K562 (cell line): ENCODE data around the gene MERTK. TPM values are rescaled to one million over a fixed set of nuclear protein-coding genes. Genes with fewer than 3 reads are reported as not detected.
A peak's percentile ranks its signal among the peaks of the same experiment; 100 is the strongest.

Experiments used
- E2F5 ChIP-seq: sonication (generic); formaldehyde crosslinking; IDR thresholded peaks from 2 replicates; pipeline ENCODE4 v1.8.0; 2022; ENCODE audit warnings: mild to moderate bottlenecking, missing genetic modification reagents
- FOXK2 ChIP-seq, 2 experiments: fragments of 450-650 bp; IDR thresholded peaks in 1 of 2; conservative IDR thresholded peaks in 1 of 2; 2 replicates each; pipeline ENCODE4 v1.6.1; 2016; ENCODE audit warnings: low read depth in 2 of 2, mild to moderate bottlenecking in 1 of 2
- ILF3 ChIP-seq: fragments of 450-650 bp; IDR thresholded peaks from 2 replicates; pipeline ENCODE4 v1.6.1; 2018; ENCODE audit warnings: antibody characterized with exemption, mild to moderate bottlenecking, moderate library complexity, borderline replicate concordance
- PTRF ChIP-seq: fragments of 450-650 bp; IDR thresholded peaks from 2 replicates; pipeline ENCODE4 v1.6.1; 2016; ENCODE audit warnings: mild to moderate bottlenecking, missing genetic modification characterization, missing compliant biosample characterization
- TCF3 ChIP-seq: sonication (generic); formaldehyde crosslinking; IDR thresholded peaks from 2 replicates; pipeline ENCODE4 v1.4.0; 2020; ENCODE audit warnings: mild to moderate bottlenecking, missing genetic modification reagents
- VEZF1 ChIP-seq: fragments of 200-800 bp; sonication (Bioruptor generic); IDR thresholded peaks from 2 replicates; pipeline ENCODE4 v1.6.1; 2017; ENCODE audit warnings: missing genetic modification characterization, missing compliant biosample characterization
- ZBTB11 ChIP-seq, 3 experiments: fragments of 200-800 bp in 1 of 3; fragments of 250-450 bp in 1 of 3; fragments of 450-650 bp in 1 of 3; sonication (Bioruptor Pico) in 1 of 3; sonication (Bioruptor generic) in 1 of 3; formaldehyde crosslinking in 1 of 3; IDR thresholded peaks; 2 replicates each; pipeline versions ENCODE4 v1.6.1 to v1.8.0; 2016 to 2022; ENCODE audit warnings: mild to moderate bottlenecking in 2 of 3, missing genetic modification characterization in 2 of 3, missing compliant biosample characterization in 1 of 3, moderate library complexity in 1 of 3
- ZNF41 ChIP-seq: fragments of 250-450 bp; sonication (Bioruptor Pico); conservative IDR thresholded peaks from 2 replicates; pipeline ENCODE4 v1.4.0; 2020; ENCODE audit warnings: mild to moderate bottlenecking
- polyA plus RNA-seq, 8 experiments: library from polyadenylated mRNA; depleted of rRNA in 4 of 8; stranded (reverse) in 5 of 8; unstranded in 3 of 8; fragments of >200 nt; fragmentation: Nextera tagmentation in 2 of 8; fragmentation: Illumina TruSeq in 1 of 8; extraction: Ambion mirVana in 2 of 8; extraction: Trizol in 1 of 8; gene quantifications; 2 replicates each; pipeline versions ENCODE4 v1.2.1 to v1.2.3, GENCODE V29; 2011 to 2014; ENCODE audit warnings: inconsistent platforms in 1 of 8, missing spikeins in 1 of 8
- total RNA-seq, 7 experiments: library from RNA; depleted of rRNA in 6 of 7; stranded (reverse); fragments of >200 nt in 6 of 7; fragmentation: Illumina TruSeq in 2 of 7; extraction: Trizol in 2 of 7; gene quantifications; 2 replicates each; pipeline versions ENCODE4 v1.2.1 to v1.2.3, GENCODE V29; 2011 to 2021; ENCODE audit warnings: low replicate concordance in 1 of 7

The MERTK gene
- total and polyA plus RNA-seq, 9 of the 15 experiments (the other 6 are each of a cell fraction or from before 2014, with no cell fraction given): 0.23 to 1.6 (median 0.74) TPM

GRCh38 chr2:112047537-112048235, 149.3 kb downstream of the MERTK start (continued):
- TF ChIP-seq VEZF1 (CRISPR knock-in tag): peak; percentile 14
- TF ChIP-seq E2F5 (CRISPR knock-in tag): no peak
- TF ChIP-seq ILF3: no peak
- TF ChIP-seq PTRF (tag): no peak
- no peak for TF ChIP-seq ZBTB11 (CRISPR knock-in tag; IDR thresholded peaks at IDR 0.05)
- no peak for TF ChIP-seq ZNF41 (CRISPR knock-in tag)
- peak; percentile 53 for TF ChIP-seq TCF3 (CRISPR knock-in tag)
- no peak for TF ChIP-seq FOXK2 (conservative IDR thresholded peaks at IDR 0.05 in 1 of 2, IDR thresholded peaks at IDR 0.05 in 1 of 2; ENCODE audit: low read depth in 2 of 2)
